Amniotic stem cell (primary cell): ENCODE measurements around the gene PDE8A.
"Not testable (repeated sequence)": the region's sequence is repeated elsewhere in the genome, so short reads cannot be mapped to it uniquely, and the experiment has no call there.

ENCODE experiments used
- DNase-seq: peaks from one replicate; lab custom pipeline; 2025; lab: John Stamatoyannopoulos, UW

Gene PDE8A

DNA sequence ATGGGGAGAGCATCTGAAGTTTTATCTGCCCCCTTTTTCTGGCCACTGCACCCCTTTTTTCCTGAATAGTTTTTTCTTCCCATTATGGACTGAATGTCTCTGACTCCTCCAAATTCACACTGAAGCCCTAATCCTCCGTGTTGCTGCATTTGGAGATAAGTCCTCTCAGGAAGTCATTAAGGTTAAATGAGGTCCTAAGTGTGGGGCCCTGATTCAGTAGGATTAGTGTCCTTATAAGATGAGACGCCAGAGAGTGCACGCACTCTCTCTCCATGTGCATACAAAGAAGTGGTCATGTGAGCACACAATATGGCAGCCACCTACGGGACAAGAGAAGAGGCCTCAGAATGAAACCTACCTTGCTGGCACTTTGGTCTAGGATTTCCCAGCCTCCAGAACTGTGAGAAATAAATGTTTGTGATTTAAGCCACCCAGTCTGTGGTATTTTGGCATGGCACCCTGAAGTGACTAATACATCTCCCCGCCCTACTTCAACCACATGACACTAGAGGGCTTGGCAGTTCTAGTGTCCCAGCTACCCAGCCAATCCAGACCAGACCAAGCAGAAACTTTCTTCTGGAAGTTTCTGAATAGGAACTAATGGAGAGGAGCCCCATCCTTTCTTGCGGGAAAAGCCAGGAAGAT lies 191.3 kb downstream of the PDE8A start:
- DNase-seq, result no peak

DNA sequence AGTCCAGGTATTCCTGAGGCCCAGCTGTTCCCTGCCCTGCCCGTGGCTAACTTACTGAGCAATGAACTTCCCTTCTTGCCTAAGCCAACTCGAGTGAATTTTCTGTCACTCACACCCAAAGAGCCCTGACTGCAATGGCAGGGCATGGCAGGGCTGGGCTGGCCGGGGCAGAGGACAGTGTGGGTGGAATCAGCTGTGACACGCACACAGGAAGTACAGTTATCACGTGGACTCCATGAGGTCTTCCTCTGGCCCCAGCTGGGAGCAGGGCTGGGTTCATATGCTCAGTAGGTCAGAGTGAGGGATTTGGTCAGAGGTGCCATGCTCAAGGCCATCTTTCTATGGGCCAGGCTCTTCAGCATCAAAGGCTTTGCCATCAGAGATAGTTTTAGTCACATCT lies 192.0 kb downstream of the PDE8A start:
- not testable (repeated sequence) for DNase-seq

DNA sequence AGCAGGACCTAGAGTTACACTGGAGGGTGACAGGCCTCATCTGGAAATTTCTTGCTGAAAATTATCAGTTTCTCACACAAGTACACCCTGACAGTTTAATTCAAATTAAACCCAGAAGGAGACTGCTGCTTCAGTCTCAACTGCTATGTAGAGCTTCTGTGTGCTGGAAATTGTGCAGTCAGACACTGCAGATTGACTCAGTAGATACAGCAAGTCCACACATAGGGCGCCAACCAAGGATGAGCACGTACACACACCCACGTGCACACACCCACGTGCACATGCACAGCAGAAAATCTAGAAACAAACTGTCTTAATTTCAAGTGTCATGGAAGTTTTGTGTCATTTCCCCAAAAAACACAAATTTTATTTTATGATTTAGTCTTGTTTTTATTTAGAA lies 192.9 kb downstream of the PDE8A start:
- no peak for DNase-seq

DNA sequence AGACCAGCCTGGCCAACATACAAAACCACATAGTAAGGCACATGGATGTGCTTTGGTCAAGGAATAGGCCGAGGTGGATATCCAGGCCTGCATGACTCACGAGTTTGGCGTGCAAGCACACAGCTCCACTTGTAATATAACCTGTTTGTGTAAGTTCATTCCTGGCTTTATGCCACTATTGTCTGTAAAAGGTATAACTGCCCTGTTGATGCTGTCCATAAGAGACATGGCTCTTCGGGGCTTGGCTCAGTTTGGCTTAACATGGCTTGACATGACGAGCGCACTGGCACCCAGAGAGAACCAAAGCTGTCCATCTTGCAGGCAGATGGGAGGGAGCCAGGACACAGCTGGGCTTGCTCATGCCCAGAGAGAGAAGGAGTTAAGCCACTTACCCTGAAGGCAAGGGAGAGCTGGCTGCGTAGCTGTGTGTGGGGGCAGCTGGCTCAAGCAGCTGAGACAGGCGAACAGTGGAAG lies 195.4 kb downstream of the PDE8A start:
- peak; percentile 13 for DNase-seq

DNA sequence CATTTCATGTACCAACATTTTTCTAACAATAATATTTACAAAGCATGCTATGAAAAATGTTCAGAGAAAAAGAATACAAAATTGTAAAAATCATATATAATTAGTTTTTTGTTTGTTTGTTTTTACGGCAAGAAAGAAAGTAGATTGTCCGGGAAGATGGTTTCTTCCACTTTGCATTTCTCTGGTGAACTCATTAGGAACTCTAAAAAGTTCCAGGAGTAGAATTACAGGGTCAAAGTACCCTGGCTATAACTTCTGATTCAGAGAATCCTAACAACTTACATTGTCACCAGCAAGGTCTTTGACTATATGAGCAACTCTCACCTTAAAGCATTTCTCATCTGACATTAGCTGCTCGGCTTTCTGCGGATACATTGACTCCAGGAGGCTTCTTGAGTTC lies 196.7 kb downstream of the PDE8A start:
- no peak for DNase-seq

DNA sequence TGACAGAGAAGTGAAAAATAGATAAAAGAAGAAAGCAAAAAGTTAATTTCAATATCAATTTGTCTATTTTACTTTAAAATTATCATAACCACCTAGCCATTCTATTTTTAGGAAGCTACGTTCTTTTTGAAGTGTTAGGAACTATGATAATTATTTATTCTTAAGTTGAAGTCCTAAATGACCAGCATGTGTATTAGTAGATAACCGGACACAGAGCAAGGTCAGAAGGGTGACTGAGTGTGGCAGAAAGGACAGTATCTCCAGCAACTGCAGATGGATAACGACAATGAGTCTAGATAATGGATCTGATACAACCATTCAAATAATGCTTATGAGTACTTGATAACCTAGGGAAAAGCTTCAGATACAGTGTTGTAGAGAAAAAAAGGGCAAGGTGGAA lies 198.0 kb downstream of the PDE8A start:
- DNase-seq, result no peak

DNA sequence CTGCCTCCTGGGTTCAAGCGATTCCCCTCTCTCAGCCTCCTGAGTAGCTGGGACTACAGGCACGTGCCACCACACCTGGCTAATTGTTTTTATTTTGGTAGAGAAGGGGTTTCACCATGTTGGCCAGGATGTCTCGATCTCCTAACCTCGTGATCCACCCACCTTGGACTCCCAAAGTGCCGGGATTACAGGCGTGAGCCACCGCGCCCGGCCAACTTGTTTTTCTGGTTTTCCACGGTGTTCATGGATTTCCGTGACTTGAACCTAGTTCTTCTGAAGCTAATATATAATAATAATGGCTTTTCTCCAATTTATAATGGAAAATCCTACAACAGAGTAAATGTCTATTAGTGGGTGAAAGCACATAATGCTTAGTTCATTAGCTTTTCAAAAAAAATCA lies 203.7 kb downstream of the PDE8A start:
- not testable (repeated sequence) for DNase-seq

DNA sequence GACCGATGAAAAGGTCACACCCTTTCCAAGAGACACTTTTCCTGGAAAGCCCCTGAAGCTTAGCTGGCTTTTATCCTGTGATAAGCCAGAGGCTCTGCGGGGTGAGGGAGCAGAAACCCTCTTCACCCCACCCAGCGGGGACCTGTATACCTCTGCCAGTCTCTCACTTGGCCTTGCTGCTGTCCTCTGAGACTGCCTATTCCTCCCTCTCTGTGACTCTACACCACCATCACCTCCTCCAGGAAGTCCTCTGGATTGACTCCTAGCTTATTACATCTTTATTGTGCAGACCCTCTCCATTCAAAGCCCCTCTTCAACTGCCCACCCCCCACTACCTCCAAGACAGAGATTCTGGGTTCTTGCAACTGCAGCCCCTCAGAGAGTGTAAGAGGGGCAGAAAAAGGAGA lies 206.5 kb downstream of the PDE8A start:
- DNase-seq, result not testable (repeated sequence)
